GM21717 (cell line): ENCODE results near the gene CHST6.
"Not testable (repeated sequence)": the region's sequence is repeated elsewhere in the genome, so short reads cannot be mapped to it uniquely, and the experiment has no call there.

ENCODE experiments used
- ATAC-seq: cut with Tn5 transposase; IDR thresholded peaks from one replicate; pipeline ENCODE4 v1.9.1; 2021; ENCODE audit warnings: mild to moderate bottlenecking, moderate library complexity; ENCODE audit not compliant: unreplicated experiment

Gene CHST6

DNA sequence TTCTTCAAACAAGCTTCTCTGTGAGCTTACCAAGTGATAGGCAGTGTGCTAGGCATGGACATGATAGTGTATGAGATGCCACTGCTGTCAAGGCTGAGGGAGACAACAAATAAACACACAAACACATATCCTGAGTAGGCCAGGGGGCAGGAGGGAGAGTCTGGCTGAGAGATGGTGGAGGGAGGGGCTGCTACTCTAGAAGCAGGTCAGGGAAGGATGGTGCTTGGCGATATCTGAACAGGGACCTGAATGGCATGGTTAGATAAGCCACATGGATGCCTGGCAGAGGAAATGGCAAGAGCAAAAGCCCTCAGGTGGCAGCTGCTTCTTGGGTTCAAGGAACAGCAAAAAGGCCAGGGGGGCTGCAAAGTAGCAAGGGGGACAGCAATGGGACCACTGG, 8.6 kb upstream of the CHST6 start:
- no peak for ATAC-seq

DNA sequence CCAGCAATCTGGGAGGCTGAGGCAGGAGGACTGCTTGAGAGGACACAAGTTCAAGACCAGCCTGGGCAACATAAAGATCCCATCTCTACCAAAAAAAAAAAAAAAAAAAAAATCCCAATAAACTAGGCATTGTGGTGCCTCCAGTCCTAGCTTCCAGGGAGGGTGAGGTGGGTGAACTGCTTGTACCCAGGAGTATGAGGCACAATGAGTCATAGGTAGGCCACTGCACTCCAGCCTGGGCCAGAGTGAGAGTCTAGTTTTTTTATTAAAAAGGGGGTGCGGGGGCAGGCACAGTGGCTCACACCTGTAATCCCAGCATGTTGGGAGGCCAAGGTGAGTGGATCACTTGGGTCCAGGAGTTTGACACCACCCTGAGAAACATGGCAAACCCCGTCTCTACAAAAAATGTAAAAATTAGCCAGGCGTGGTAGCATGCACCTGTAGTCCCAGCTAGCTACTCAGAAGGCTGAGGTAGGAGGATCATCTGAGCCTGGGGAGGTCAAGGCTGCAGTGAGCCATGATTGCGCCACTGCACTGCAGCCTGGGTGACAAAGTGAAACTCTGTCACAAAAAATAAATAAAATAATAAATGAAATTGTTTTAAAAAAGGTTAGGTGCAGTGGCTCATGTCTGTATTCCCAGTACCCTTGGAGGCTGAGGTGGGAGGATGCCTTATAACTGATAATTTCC, 7.8 kb upstream of the CHST6 start:
- ATAC-seq: no peak

DNA sequence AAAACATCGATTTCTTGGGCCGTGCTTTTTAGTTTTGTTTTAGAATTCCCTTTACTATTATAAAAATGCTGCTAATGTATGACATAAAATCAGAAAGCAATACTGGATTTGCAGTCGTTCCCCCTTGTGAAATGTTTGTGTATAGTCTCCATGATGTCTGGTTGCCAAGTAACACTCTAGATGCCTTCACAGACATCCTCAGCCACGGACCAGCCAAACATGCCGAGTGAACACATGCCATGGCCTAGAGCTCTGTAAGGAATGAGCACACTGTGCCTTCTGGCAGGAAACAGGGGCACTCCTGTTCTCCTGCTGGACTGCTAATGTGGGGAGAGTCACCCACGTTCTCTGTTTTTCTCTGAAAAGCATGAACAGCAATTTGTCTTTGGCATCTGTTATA, 6.6 kb upstream of the CHST6 start:
- not testable (repeated sequence) for ATAC-seq

DNA sequence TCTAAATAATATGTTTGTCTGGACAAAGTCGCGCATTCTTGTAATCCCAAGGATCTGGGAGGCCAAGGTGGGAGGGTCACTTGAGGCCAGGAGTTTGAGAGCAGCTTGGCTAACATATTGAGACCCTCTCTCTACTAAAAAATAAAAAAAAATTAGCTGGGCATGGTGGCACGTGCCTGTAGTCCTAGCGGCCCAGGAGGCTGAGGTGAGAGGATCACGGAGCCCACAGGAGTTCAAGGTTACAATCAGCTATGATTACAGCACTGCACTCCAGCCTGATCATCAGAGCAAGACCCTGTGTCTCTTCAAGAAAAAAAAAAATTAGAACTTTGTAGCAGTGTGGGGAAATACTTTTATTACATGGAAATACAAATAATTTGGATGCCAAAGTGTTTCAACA, 6.1 kb upstream of the CHST6 start:
- ATAC-seq: no peak

DNA sequence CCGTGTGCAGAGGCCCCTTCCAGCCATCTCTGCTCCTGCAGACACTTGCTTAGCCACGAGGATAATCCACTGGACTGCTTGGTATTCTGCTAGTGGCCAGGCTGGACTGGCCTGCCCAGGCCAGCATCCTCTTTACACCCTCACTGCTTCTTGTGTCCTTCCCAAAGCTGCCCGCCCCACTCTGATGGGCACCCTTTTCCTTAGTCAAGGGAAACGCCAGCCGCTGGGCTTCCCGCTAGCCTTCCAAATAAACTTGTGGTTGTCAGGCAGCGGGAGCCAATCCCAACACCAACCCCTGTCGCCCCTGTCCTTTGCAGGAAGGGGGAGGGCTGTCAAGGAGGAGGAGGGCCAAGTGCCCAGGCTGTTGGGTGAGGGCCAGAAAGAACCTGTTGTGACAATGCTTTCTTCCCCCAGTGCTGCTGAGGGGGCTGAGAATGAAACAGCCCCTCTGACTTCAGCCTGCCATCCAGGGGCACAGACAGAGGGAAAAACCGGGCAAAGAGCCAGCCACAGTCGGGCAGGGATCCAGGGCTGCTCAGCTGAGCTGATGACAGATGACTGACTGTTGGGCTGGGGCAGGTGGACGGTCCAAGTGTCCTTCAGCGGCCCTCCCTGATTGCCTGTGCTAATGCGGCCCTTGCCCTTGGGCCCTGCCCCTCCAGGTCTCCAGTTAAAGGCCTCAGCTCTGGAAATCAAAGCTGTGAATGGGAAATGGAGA, 3.5 kb upstream of the CHST6 start:
- not testable (repeated sequence) for ATAC-seq

DNA sequence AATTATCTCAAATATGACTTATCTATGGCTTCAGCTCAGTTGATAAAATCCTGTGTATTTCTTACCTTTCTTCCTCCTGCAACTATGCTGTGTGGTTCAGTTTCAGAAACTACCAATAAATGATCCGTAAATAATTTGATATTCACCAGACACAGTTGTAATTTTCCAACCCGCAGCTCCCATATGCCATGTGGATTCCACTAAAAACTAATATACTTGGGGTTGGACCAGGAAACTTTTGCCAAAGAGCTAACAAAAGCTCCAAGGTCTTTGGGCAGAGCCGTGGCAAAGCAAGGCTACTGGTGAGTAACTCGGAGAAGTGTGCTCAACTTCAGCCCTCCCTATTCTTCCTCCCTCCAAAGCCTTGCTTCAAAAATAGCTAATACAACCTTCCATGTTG, 2.3 kb upstream of the CHST6 start:
- no peak for ATAC-seq

DNA sequence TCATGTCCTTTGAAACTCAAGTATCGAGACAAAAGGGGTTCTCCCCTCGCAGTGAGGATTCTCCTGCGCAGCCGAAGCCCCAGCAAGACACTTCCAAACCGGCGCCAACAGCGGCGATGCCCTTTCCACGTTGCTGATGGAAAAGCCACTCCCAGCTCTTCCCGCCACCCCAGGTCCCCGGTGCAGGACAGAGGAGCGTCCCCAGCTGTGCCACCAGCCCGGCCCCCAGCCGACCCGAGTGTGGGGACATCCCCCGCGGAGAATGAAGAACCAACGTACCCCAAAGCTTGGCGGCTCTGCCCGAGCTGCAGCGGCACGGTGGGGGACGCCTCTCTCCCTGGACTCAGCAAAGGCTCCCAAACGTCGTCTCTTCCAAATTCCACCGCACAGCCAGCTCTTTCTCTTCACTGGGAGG, 573 bp downstream of the CHST6 start:
- ATAC-seq: no peak

DNA sequence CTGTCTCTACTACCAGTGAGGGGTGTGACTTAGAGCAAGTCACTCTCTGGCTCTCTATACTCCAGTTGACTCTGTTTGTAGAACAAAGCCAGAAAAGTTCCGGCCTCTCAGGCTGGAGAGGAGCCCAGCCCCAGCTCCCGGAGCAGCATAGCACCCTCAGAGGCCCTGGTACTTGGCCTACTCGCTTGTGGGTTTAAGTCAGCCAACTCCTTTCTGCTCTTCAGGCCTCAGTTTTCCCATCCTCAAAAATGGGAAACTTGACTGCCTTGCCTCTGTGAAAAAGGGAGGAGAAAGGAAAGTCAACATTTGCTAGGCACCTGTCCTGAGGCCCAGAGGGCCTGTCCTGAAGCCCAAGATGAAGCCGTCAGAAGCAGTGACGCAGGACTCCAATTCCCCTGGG, 1.1 kb downstream of the CHST6 start:
- no peak for ATAC-seq

DNA sequence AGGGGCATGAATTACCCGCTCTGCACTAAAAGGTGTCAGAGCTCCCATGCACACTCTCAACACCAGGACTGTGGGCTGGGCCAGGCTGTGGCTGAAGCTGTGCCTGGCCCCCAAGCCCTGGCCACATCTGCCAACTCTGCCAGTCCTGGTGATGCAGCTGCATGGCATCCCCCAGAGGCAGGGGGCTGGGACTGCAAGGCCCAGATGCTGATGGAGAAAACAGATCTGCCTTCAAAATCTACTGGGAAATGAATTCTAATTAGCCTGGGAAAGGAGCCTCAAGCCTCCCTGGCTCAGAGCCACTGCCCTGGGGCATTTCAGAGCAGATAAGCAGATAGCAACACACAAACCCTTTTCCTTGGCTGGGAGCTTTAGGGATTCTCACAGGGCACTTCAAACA, 3.4 kb downstream of the CHST6 start:
- ATAC-seq: no peak

DNA sequence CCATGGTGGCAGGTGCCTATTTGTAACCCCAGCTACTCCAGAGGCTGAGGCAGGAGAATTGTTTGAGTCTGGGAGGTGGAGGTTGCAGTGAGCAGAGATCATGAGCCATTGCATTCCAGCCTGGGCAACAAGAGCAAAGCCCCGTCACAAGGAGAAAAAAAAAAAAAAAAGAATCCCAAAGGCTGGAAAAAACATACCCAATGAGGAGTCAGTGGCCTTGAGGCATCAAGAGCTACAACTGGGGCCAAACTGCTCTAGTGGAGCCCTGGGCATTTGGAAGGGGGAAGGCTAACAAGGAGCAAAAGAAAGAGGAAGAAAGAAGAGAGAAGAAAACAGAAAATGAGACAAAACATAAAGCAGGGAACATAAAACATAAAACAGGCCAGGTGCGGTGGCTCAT, 6.9 kb downstream of the CHST6 start:
- no peak for ATAC-seq

DNA sequence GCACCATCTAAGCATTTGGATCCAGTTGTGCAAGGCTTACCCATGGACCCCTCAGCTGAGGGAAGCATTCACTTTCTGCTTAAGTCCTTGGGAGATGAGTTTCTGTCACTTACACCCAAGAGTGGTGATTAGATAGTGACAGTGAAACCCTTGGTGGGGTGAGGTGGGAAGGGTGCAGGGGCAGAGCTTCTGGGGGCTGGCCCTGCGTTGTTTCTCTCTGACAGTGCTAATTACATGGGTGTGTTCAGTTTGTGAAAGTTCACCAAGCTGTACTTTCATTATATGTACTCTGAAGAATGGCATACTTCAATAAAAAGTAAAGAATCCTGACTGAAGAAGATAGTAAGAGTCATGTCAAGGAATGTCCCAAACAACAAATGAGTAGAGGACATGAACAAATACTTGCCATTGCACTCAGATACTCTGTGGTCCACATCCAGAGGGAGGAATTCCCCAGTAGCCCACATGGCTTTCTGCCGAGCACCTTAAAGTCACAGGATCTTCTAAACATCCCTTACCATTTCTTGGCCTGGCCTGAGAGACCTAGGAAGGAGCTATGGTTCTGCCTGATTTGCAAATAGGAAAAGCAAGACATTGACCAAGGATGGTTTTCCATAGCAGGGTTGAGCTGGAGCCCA, 8.4 kb downstream of the CHST6 start:
- peak; percentile 71 for ATAC-seq

DNA sequence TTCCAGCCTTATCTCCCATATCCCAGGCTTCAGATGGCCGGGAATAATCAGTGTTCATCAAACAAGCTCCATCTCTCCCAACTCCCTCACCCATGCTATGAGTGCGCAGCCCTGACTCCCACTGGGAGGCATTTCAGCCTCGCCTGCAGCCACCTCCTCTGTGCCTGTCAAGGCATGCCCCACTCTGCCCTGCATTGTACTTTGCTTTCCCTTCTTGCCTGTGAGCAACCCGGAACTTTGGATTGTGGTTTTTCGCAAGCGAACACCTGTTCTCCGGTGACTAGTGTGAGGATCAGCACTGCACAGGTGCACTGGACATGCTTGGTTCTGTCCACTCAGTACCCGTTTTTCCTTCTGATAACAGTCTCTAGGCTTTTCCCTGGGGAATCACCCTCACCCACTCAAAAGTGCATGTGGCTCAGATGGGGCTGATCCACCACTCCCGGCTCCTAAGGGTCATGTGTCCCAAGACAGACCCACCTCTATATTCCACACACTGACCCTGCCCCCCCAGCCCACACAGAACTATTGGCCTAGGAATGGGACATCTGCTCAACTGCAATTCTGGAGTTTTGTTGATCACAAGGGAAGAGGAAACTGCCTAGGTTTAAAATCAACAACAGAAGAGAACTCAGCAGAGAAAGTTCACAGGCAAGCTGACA, 9.1 kb downstream of the CHST6 start:
- ATAC-seq: no peak

DNA sequence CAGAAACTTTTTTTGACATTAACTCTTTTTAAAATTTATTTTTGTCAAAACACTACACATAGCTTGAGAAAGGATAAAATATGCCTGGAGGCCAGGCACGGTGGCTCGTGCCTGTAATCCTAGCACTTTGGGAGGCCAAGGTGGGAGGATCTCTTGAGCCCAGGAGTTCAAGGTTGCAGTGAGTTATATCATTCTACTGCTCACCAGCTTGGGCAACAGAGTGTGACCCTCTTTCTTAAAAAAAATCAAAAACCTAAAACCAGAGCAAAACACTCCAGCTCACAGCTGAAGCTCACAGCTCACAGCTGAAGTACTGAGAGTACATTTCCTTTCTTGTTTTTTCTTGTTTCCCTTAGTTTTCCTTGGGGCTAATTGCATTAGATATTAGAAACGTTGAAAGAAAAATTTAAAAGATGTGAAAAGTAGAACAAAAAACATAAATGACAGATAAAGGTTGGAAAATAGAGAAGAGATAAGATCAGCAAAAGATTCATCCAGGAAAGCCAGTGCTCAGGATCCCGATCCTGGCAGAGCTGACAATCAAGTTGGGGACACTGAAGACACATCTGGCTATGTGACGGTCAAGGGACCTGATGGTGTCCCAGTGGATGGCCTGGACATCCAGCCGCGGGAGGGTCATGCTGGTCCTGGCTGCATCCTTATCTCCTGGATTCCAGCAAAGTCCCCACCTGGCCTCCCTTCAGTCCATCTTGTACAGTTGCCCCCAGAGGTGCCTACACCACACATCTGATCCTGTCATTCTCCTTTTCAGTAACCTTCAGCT, 9.8 kb downstream of the CHST6 start:
- ATAC-seq: no peak

DNA sequence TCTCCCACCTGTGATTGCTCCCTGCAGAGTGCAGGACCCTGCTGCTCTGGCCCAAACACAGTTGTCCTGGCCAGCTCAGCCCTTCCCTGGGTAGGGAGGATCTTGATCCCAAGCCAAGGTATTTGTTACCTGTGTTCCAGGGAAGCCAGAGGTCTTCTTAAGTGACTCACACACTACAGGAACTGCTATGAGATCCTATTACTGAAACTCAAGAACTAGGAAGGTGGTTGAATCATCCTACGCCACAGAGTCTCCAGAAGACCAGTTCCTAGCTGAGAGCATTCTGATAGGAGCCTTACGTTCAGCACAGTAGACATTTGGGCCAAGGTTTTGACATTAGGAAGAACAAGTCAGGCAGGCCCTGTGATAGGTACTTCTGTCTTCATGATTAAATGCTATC, 12.0 kb downstream of the CHST6 start:
- no peak for ATAC-seq

DNA sequence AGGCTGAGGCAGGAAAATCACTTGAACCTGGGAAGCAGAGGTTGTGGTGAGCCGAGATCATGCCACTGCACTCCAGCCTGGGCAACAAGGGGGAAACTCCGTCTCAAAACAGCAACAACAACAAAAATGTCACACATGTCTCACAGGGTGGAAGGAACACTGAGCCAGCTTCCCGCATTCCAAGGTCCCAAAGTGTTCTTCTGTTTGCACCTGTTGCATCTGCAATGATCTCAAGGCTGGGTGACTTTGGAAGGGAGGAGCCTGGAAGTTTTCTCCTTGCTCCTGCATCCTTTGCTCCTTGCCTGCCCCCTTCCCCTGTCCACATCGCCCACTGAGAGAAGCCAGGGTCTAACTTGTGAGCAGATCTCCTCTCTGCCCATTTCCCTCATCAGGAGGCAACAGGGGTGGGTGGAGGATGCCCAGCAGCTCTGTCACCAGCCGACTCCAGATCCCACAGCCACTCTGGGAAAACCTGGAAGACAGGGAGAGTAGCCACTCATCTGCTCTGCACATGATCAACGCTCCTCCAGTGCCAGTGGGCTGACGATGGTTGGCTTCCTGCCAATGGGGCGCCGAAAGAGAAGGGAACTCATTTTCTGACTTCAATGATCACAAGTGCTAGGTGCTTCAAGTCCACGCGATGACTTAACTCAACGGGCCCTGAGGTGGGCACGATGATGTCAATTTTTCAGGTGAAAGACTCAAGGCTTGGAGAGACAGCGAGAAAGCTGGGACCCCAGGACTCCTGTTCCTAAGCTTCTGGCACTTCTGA, 12.6 kb downstream of the CHST6 start:
- no peak for ATAC-seq

DNA sequence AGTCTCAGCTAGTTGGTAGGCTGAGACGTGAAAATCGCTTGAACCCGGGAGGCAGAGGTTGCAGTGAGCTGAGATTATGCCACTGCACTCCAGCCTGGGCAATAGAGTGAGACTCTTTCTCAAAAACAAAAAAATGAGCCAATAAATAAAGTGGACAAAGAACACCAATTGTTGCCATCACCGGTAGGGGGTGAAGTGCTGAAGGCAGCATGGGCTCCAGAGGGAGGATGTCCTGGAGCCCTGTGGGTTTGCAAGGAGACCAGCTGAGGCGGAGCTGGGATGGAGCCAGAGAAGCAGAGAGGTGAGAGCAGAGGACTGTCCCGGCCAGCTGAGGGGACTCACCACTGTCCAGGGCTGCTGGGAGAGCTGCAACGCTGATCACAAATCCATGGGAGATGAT, 13.8 kb downstream of the CHST6 start:
- ATAC-seq: no peak

DNA sequence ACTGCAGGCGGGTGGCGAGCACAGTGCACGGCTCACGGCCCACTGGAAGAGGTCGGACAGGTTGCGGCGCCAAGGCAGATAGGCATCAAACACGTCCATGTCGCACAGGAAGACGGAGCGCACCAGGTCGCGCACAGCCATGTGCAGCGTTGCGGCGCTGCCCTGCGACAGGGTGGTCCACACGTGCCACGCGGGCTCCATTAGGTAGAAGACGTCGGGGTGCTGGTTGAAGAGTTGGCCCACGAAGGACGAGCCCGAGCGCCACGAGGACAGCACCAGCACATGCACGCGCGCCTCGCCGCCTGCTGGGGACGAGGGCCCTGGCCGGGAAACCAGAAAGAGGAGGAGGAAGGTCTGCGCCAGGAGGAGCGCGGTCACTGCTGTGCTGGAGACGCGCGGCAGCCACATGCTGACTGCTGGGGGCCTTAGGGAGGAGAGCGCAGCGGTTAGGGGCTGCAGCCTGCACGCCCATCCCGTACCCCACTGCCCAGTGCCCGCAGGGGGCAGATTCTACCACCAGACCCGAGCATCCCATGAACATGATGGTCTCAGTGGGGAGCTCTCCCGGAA, 15.7 kb downstream of the CHST6 start:
- ATAC-seq: no peak

DNA sequence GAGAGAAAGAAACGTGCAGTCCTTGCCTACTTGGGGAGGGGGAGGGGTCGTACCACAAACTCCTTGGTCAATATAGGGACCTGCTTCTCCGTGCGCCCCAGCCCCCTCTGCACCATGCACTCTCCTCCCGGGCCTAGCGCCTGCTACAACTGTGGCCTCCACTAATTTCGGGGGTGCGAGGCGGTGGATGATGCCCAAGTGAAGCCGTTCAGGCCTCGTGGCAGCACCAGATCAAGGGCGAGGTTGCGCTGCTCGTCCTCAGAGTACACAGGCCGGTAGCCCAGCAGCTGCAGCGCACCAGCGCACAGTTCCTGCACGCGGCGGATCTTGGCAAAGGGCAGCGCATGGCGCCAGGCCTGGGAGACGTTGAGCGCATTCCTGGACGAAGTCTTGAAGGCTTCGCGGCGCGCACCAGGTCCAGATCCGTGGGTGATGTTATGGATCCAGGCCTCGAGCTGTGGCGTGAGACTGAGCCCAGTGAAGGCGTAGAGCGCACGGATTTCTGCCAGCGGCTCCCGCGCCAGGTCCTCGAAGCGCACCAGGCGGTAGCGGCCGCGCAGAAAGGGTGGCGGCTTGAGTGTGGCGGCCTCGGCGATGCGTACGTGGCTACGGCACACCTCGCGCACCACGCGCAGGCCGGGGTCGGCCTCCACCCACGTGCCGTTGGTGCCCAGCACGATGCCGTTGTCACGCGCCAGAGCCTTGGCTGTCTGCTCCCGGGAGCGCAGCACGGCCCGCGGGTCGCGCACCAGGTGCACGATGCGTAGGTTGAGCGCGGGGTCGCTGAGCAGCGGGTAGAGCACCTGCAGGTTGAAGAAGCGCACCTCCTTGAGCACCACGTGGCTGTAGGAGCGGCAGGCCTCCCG, 16.5 kb downstream of the CHST6 start:
- ATAC-seq: no peak
